ENCODE results near the gene USP24. TPM values are rescaled to one million over a fixed set of nuclear protein-coding genes. Genes with fewer than 3 reads are reported as not detected.

Gene USP24
- total and polyA plus RNA-seq, 10 of the 15 experiments (the other 5 are each of a cell fraction or from before 2014, with no cell fraction given): 4.6 to 36.5 (median 25.3) TPM

GRCh38 chr1:55055084-55055882 is 159.9 kb downstream of the USP24 start:
- H3K36me3 ChIP-seq (ENCODE audit: control insufficient read depth in 2 of 2, insufficient read depth in 2 of 2, low read length in 1 of 2): no peaks in the 10 kb centered on the region
- no peak overlapping the region for H2AFZ ChIP-seq (ENCODE audit: control insufficient read depth, low read depth, low read length)
- ChIA-PET POLR2A (no interaction called here), RAD21 (ENCODE audit: unreplicated experiment) (interaction anchor here (1.5 kb wide), 1 partner anchor 222 kb away, joined by 3 read pairs; no protein-coding TSS in a partner anchor), SMC1A (ENCODE audit: uncharacterized antibody, unreplicated experiment) (no interaction called here), CTCF (no interaction called here)
- no peaks in the 10 kb centered on the region for H3K4me1 ChIP-seq (ENCODE audit: control insufficient read depth, insufficient read depth, low read length)
- no peak for FAIRE-seq
- intact Hi-C loops (cut with micrococcal nuclease; ENCODE audit: unreplicated experiment): no loop called here
- TF ChIP-seq NBN (IDR thresholded peaks at IDR 0.05) (no peak), MYB (IDR thresholded peaks at IDR 0.05; ENCODE audit: borderline replicate concordance, low read depth, low read length) (no peak), BRCA1 (IDR thresholded peaks at IDR 0.05; ENCODE audit: low read depth, low read length) (no peak), IRF5 (IDR thresholded peaks at IDR 0.05; ENCODE audit: borderline replicate concordance) (no peak), RELA (IDR thresholded peaks at IDR 0.05; ENCODE audit: borderline replicate concordance, partially characterized antibody) (no peak)
- no TSS peak for BruUV-seq (replicated peaks)
- WGBS (ENCODE audit: insufficient coverage, insufficient replicate concordance, low lambda C conversion rate, missing lambda C conversion rate): 61% methylated on average over 12 of the region's 12 CpGs
- H3K27me3 ChIP-seq (replicated peaks in 1 of 2; ENCODE audit: control insufficient read depth in 2 of 2, insufficient read depth in 2 of 2, low read length in 1 of 2): peaks cover 2 to 5% of the 10 kb centered on the region in 2 experiments; a peak in 3 of 4 replicates
- no peak for ATAC-seq
- in situ Hi-C loops (cut with MboI): no loop called here
- no peak overlapping the region for H3K4me3 ChIP-seq
- H3K9me3 ChIP-seq (replicated peaks; ENCODE audit: control insufficient read depth, insufficient read depth, low read length): no peaks in the 10 kb centered on the region
- no peak overlapping the region for H3K9ac ChIP-seq (ENCODE audit: control insufficient read depth, insufficient read depth, low read length)
- H3K4me2 ChIP-seq (ENCODE audit: control insufficient read depth, insufficient read depth): no peak overlapping the region
- no peaks in the 10 kb centered on the region for H3K79me2 ChIP-seq (ENCODE audit: control insufficient read depth, insufficient read depth, low read length)
- no peak for DNase-seq (ENCODE audit: low read depth, low spot score)
- H3K27ac ChIP-seq (ENCODE audit: control insufficient read depth, insufficient read depth): no peak overlapping the region
- H4K20me1 ChIP-seq (ENCODE audit: control insufficient read depth, insufficient read depth): no peaks in the 10 kb centered on the region

- no peak for ATAC-seq
- POLR2A ChIA-PET: no interaction called here
- no peak for TF ChIP-seq ZNF207 (IDR thresholded peaks at IDR 0.05; ENCODE audit: borderline replicate concordance)
- TF ChIP-seq ESRRA (IDR thresholded peaks at IDR 0.05; ENCODE audit: low read length): no peak
- no peak for TF ChIP-seq SREBF2 (IDR thresholded peaks at IDR 0.05; ENCODE audit: low read length)
- no peak for TF ChIP-seq ZNF622 (IDR thresholded peaks at IDR 0.05)
- no peak for TF ChIP-seq HSF1 (IDR thresholded peaks at IDR 0.05; ENCODE audit: low read depth, low read length)
- no peak for TF ChIP-seq ATF2 (IDR thresholded peaks at IDR 0.05; ENCODE audit: low read length)
- no peak for TF ChIP-seq LARP7 (IDR thresholded peaks at IDR 0.05)
- TF ChIP-seq ASH2L (IDR thresholded peaks at IDR 0.05; ENCODE audit: borderline replicate concordance, low read depth): no peak
- no peak for TF ChIP-seq YBX1 (IDR thresholded peaks at IDR 0.05)
- no peak for TF ChIP-seq BACH1 (IDR thresholded peaks at IDR 0.05; ENCODE audit: borderline replicate concordance)
Measured at GRCh38 chr1:55054396-55054795, 160.8 kb downstream of the USP24 start.

More at GRCh38 chr1:55054396-55054795, 160.8 kb downstream of the USP24 start:
- Histone ChIP-seq H3K9me3 (replicated peaks; ENCODE audit: control insufficient read depth, insufficient read depth, low read length) (no peaks in the 10 kb centered on the region), H3K9ac (ENCODE audit: control insufficient read depth, insufficient read depth, low read length) (no peak overlapping the region), H3K27ac (ENCODE audit: control insufficient read depth, insufficient read depth) (no peak overlapping the region), H3K79me2 (ENCODE audit: control insufficient read depth, insufficient read depth, low read length) (no peaks in the 10 kb centered on the region), H3K4me3 (no peak overlapping the region), H3K27me3 (replicated peaks in 1 of 2; ENCODE audit: control insufficient read depth in 2 of 2, insufficient read depth in 2 of 2, low read length in 1 of 2) (peaks cover 3 to 5% of the 10 kb centered on the region in 2 experiments; a peak in 3 of 4 replicates), H4K20me1 (ENCODE audit: control insufficient read depth, insufficient read depth) (no peaks in the 10 kb centered on the region), H3K4me2 (ENCODE audit: control insufficient read depth, insufficient read depth) (no peak overlapping the region), H3K4me1 (ENCODE audit: control insufficient read depth, insufficient read depth, low read length) (no peaks in the 10 kb centered on the region), H3K36me3 (ENCODE audit: control insufficient read depth in 2 of 2, insufficient read depth in 2 of 2, low read length in 1 of 2) (no peaks in the 10 kb centered on the region), H2AFZ (ENCODE audit: control insufficient read depth, low read depth, low read length) (no peak overlapping the region)
- ChIA-PET SMC1A (ENCODE audit: uncharacterized antibody, unreplicated experiment) (no interaction called here), CTCF (no interaction called here), RAD21 (ENCODE audit: unreplicated experiment) (interaction anchor here (1.5 kb wide), 1 partner anchor 223 kb away, joined by 3 read pairs; no protein-coding TSS in a partner anchor)
- BruUV-seq (replicated peaks): no TSS peak
- no peak for DNase-seq (ENCODE audit: low read depth, low spot score)
- in situ Hi-C loops (cut with MboI): no loop called here
- no peak for FAIRE-seq
- 30% methylated on average over 5 of the region's 5 CpGs for WGBS (ENCODE audit: insufficient coverage, insufficient replicate concordance, low lambda C conversion rate, missing lambda C conversion rate)
- intact Hi-C loops (cut with micrococcal nuclease; ENCODE audit: unreplicated experiment): no loop called here

Measured in GM12878 (cell line).